ENCODE measurements around the gene NHSL1. TPM values are rescaled to one million over a fixed set of nuclear protein-coding genes. Genes with fewer than 3 reads are reported as not detected.

The NHSL1 gene
- total RNA-seq, 1 donor from 2014 or later: 23.4 TPM

DNA sequence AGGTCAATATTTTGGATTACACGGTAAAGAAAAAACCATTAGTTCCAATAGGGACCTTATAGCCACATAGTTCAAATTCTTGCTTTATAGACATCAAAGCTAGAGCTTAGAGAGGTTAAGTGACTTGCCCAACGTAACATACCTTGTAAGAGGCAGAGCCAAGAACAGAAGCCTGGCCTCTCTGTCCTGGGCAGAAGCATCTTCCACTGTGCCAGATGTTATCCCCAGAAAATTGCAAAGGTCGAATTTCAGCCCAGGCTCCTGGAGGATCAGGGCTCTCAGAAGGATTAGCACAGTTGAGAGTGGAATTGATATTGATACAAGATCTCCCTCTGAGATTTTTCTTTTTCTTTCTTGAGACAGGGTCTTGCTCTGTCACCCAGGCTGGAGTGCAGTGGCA is 115.5 kb downstream of the NHSL1 start:
- H3K36me3 Mint-ChIP-seq (ENCODE audit: low read depth): no peaks in the 10 kb centered on the region
- DNase-seq (ENCODE audit: low spot score): no peak
- no peak overlapping the region for H3K27ac Mint-ChIP-seq (ENCODE audit: unreplicated experiment)
- H3K4me1 Mint-ChIP-seq (ENCODE audit: low read depth): no peaks in the 10 kb centered on the region
- TF ChIP-seq, protein P1, sequence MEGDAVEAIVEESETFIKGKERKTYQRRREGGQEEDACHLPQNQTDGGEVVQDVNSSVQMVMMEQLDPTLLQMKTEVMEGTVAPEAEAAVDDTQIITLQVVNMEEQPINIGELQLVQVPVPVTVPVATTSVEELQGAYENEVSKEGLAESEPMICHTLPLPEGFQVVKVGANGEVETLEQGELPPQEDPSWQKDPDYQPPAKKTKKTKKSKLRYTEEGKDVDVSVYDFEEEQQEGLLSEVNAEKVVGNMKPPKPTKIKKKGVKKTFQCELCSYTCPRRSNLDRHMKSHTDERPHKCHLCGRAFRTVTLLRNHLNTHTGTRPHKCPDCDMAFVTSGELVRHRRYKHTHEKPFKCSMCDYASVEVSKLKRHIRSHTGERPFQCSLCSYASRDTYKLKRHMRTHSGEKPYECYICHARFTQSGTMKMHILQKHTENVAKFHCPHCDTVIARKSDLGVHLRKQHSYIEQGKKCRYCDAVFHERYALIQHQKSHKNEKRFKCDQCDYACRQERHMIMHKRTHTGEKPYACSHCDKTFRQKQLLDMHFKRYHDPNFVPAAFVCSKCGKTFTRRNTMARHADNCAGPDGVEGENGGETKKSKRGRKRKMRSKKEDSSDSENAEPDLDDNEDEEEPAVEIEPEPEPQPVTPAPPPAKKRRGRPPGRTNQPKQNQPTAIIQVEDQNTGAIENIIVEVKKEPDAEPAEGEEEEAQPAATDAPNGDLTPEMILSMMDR (IDR thresholded peaks at IDR 0.05): no peak
- H3K4me3 Mint-ChIP-seq (ENCODE audit: unreplicated experiment): no peak overlapping the region
- H3K9me3 Mint-ChIP-seq (ENCODE audit: low read depth): no peaks in the 10 kb centered on the region
- H3K27me3 Mint-ChIP-seq (ENCODE audit: low read depth): peaks cover 3% of the 10 kb centered on the region

DNA sequence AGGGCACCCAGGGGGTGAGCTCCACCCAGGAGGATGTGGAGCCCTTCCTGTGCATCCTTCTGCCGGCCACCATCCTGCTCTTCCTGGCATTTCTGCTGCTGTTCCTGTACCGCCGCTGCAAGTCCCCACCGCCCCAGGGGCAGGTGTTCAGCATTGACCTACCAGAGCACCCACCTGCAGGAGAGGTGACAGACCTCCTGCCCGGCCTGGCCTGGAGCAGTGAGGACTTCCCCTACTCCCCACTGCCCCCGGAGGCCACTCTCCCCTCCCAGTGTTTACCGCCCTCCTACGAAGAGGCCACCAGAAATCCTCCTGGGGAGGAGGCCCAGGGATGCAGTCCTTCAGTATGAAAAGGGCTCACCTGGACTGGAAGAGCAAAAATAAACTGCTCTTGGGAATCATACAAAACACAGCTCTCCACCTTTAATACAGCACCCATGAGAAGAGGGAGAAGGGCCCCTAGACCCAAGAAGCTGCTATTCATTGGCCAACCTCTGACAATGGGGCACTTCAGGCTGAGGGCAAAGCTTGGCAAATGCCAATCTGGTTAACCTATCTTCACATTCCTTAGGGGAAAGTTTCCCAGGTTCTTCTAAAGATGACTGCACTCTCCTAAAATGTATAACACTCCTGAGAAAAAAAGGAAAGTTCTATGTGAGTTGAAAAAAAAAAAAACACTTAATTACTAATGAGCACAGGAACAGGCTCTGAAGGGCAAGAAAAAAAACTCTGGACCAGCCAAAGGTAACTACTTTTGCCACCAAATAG is 116.6 kb downstream of the NHSL1 start:
- Mint-ChIP-seq H3K27me3 (ENCODE audit: low read depth) (no peaks in the 10 kb centered on the region), H3K4me1 (ENCODE audit: low read depth) (no peaks in the 10 kb centered on the region), H3K27ac (ENCODE audit: unreplicated experiment) (no peak overlapping the region), H3K9me3 (ENCODE audit: low read depth) (no peaks in the 10 kb centered on the region), H3K36me3 (ENCODE audit: low read depth) (no peaks in the 10 kb centered on the region), H3K4me3 (ENCODE audit: unreplicated experiment) (no peak overlapping the region)
- TF ChIP-seq, protein P1 (IDR thresholded peaks at IDR 0.05): no peak
- no peak for DNase-seq (ENCODE audit: low spot score)

DNA sequence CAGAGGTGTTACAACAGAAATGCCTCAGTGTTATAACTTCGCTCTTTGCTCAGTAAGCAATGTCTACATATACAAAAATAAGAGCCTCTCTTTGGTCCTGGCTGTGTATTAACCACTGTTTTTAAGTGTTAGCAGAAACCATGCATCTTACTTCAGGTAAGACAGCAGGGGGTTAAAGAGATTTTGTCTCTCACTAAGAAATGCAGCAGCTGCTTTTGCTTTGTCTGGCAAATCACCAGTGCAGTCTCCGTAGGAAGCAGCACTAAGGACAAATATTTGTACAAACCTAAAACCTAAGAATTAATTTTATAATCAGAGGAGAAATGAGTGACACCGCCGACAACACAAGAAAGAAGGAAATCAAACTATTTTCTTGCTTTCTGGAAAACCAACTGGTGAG is 120.8 kb downstream of the NHSL1 start:
- H3K27ac Mint-ChIP-seq (ENCODE audit: unreplicated experiment): no peak overlapping the region
- no peaks in the 10 kb centered on the region for H3K27me3 Mint-ChIP-seq (ENCODE audit: low read depth)
- H3K4me3 Mint-ChIP-seq (ENCODE audit: unreplicated experiment): no peak overlapping the region

DNA sequence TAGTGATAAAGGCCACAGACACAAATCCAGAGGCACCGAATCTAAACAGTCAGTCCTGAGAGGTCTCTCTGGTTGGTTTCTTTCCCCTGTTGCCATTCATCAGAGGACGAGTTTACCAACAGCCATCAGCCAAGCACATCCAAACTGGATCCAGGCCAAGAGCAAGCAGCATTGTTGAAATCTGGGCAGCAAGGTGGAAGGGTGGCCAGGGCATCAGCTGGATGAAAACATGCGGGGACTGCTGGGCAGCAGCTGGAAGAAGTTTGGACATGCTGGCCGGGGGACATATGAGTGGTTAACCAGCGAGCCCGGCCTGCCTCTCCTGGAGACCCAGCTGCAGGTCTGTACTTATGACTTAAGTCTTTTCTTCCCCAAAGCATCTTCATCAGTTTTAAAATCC is 121.5 kb downstream of the NHSL1 start, which contains the start of gene SMIM28:
Gene SMIM28, plus strand, starts transcription at position 62 of the 400 bp plus-strand sequence. Its CDS starts 168 bp downstream, at position 230.
- no peaks in the 10 kb centered on the region for H3K9me3 Mint-ChIP-seq (ENCODE audit: low read depth)
- H3K36me3 Mint-ChIP-seq (ENCODE audit: low read depth): no peaks in the 10 kb centered on the region
- no peaks in the 10 kb centered on the region for H3K27me3 Mint-ChIP-seq (ENCODE audit: low read depth)
- no peaks in the 10 kb centered on the region for H3K4me1 Mint-ChIP-seq (ENCODE audit: low read depth)
- no peak within 1 kb of the TSS for H3K27ac Mint-ChIP-seq (ENCODE audit: unreplicated experiment)
- DNase-seq (ENCODE audit: low spot score): no peak
- no peak within 1 kb of the TSS for H3K4me3 Mint-ChIP-seq (ENCODE audit: unreplicated experiment)
- TF ChIP-seq, protein P1 (IDR thresholded peaks at IDR 0.05): no peak

More for the DNA sequence above, 120.8 kb downstream of the NHSL1 start:
- DNase-seq (ENCODE audit: low spot score): no peak
- Mint-ChIP-seq H3K4me1 (ENCODE audit: low read depth) (no peaks in the 10 kb centered on the region), H3K9me3 (ENCODE audit: low read depth) (no peaks in the 10 kb centered on the region), H3K36me3 (ENCODE audit: low read depth) (no peaks in the 10 kb centered on the region)
- TF ChIP-seq, protein P1 (IDR thresholded peaks at IDR 0.05): no peak

DNA sequence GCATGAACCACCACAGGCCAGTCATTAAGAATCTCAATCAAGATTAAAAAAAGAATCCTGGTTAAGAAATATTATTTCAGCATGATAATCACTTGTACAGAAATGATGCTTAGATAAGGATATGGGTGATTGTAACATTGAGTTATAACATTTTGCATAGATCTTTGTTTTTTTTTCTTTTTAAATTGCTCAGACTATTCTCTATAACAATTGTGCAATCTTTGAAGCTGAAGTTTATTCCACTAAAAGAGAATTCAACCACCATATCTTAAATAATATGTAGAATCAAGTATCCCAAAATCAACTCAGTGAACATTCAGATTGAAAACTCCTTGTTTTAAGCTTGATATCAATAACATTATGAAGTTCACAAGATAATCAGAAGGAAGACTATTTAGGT is 122.3 kb downstream of the NHSL1 start:
- Mint-ChIP-seq H3K27ac (ENCODE audit: unreplicated experiment) (no peak overlapping the region), H3K27me3 (ENCODE audit: low read depth) (no peaks in the 10 kb centered on the region), H3K4me1 (ENCODE audit: low read depth) (no peaks in the 10 kb centered on the region), H3K36me3 (ENCODE audit: low read depth) (no peaks in the 10 kb centered on the region), H3K9me3 (ENCODE audit: low read depth) (no peaks in the 10 kb centered on the region), H3K4me3 (ENCODE audit: unreplicated experiment) (no peak overlapping the region)
- DNase-seq (ENCODE audit: low spot score): no peak
- TF ChIP-seq, protein P1 (IDR thresholded peaks at IDR 0.05): no peak

Data from chondrocyte (in vitro differentiated cells).